ENCODE measurements around the gene LAPTM4A.

DNA sequence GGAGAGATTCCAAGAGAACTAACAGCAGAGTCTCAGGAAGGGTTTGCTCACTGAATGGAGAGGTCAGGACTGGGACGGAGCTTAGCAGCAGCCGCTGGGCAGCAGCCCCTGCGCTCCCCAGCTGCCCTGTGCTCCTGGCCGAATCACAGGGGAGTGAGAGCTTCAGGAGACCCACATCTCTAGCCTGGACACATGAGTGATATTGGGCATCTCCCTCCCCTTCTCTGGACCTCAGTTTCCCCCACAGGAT is 39.5 kb downstream of the LAPTM4A start:
- TF ChIP-seq, protein P1, sequence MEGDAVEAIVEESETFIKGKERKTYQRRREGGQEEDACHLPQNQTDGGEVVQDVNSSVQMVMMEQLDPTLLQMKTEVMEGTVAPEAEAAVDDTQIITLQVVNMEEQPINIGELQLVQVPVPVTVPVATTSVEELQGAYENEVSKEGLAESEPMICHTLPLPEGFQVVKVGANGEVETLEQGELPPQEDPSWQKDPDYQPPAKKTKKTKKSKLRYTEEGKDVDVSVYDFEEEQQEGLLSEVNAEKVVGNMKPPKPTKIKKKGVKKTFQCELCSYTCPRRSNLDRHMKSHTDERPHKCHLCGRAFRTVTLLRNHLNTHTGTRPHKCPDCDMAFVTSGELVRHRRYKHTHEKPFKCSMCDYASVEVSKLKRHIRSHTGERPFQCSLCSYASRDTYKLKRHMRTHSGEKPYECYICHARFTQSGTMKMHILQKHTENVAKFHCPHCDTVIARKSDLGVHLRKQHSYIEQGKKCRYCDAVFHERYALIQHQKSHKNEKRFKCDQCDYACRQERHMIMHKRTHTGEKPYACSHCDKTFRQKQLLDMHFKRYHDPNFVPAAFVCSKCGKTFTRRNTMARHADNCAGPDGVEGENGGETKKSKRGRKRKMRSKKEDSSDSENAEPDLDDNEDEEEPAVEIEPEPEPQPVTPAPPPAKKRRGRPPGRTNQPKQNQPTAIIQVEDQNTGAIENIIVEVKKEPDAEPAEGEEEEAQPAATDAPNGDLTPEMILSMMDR (IDR thresholded peaks at IDR 0.05; ENCODE audit: insufficient read depth, low read depth, low read length): no peak
- no peak for TF ChIP-seq EZH2 (IDR thresholded peaks at IDR 0.05; ENCODE audit: insufficient read depth, low read length)
